HG03460 (cell line): ENCODE results near the gene CIRBP.

Experiments
- ATAC-seq: cut with Tn5 transposase; IDR thresholded peaks from one replicate; pipeline ENCODE4 v1.9.1; 2021; ENCODE audit not compliant: unreplicated experiment

The CIRBP gene

DNA sequence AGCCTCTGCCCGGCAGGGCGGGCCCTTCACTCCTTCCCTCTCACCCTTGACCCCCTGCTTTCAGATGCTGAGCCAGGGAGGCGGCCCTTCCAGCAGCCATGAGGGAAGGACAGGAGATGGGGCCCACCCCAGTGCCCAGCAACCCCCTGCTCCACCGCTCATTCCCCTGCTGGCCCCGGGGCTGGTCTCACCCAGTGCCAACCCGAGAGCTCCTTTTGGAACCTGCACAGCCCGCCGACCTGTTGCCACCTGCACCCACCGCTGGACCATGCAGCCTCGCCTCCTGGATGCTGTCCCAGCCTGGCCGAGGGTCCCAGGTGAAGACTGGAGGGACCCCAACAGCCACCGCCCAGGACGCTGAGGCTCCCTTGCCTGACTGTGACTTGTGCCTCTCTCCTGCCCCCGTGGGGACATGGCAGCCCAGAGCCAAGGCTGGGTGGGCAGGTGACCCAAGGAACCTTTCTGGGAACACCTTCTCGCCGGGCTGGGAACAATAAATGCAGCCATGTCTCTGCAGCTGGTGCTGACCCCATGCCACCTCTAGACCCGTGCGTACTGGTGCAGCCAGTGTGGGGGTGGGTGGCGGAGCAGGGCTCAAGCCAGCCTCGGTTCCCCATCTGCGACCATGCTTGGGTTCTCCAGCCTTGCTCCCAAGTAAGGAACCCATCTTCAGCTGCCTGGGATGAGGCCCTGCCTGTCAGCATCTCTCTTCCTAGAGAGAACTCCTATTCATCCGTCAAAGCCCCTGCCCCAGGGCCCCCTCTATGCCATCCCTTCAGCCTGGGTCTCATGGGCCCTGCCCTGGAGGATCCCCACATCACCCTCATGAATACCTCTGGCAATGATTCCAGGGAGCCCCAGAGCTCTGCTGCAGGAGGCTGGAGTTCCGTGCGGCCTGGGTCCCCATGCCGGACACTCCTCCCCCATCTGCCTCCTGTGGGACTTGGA lies 9.9 kb downstream of the CIRBP start:
- no peak for ATAC-seq

- no peak for ATAC-seq
Measured at GRCh38 chr19:1279782-1280341, 10.7 kb downstream of the CIRBP start.

GRCh38 chr19:1280636-1281568 lies 11.8 kb downstream of the CIRBP start:
- ATAC-seq: no peak

DNA sequence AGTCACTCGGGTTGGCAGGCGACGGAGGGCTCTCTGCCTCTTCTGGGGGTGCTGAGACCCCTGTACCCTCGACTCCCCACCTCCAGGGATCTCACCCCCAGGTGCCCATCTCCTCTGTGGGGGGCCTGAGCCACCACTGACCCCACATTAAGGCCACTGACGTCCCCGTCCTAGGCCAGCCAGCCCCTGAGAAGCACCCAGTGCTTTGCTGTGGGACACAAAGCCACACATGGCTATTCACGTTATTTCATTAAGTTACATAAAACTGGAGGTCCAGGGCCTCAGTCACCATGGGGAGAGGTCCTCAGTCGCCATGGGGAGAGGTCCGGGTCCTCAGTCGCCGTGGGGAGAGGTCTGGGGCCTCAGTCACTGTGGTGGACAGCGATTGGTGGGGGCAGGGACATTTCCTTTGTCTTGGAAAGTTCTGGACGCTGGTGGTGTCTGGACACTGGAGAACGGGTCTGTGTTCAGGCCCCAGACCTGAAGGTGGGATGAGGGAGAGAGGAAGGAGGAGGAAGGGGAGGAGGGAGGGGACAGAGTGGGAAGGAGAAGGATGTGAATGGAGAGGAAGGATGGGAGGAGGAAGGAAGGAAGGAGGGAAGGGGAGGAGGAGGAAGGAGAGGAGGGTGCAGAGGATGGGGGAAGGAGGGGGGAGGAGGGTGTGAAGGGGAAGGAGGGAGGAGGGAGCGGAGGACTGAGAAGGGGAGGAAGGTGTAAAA lies 12.6 kb downstream of the CIRBP start:
- no peak for ATAC-seq

GRCh38 chr19:1282588-1283206 lies 13.6 kb downstream of the CIRBP start:
- no peak for ATAC-seq

- no peak for ATAC-seq
Measured at GRCh38 chr19:1283207-1283916, 14.2 kb downstream of the CIRBP start.

- ATAC-seq: no peak
Measured at GRCh38 chr19:1283917-1284292, 14.8 kb downstream of the CIRBP start.

- ATAC-seq: no peak
Measured at GRCh38 chr19:1284293-1284978, 15.3 kb downstream of the CIRBP start.

- ATAC-seq: no peak
Measured at GRCh38 chr19:1284979-1285736, 16.0 kb downstream of the CIRBP start.

- ATAC-seq: no peak
Measured at GRCh38 chr19:1285737-1286360, 16.7 kb downstream of the CIRBP start, which contains the start of gene EFNA2. EFNA2 (plus strand) TSS chr19:1285873; CDS start chr19:1286169, 296 bp downstream.

GRCh38 chr19:1286487-1287353 lies 17.6 kb downstream of the CIRBP start:
- ATAC-seq: no peak

- ATAC-seq: no peak
Measured at GRCh38 chr19:1287354-1288225, 18.5 kb downstream of the CIRBP start.

DNA sequence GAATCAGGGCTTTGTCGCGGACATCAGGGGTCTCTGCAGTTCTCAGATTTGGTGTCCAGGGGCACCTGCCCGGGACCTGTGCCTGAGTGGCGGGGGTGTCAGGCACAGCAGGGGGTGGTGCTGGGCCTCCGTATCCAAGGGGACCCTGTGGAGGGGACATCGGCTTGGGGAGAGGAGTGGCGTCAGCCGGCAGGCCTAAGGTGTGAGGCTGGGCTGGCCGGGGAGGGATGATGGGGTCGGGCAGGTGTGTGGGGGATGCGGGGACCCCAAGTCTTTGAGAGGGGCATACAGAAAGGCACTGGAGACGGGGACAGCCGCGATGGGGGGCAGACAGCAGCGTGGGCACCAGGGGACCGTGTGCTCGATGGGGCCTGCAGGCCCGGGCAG lies 19.1 kb downstream of the CIRBP start:
- no peak for ATAC-seq

GRCh38 chr19:1288833-1289685 lies 19.9 kb downstream of the CIRBP start:
- ATAC-seq: no peak

DNA sequence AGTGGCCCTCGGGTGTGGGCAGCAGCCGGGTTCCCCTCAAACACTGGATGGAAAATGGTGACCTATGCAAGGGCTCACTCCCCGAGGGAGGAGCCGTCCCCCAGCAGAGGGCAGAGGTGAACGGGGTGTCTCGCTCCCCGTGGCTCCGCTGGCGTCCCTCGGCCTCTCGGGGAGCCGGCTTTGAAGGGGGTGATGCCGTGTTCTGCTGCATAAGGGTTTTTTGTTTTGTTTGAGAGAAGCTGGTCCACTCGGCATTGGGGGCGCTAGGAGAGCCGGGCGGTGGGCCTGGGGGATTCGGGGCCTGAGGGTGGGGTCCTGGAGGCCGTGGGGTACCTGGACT lies 20.5 kb downstream of the CIRBP start:
- no peak for ATAC-seq
